GM13977 (cell line): ENCODE data around the gene ZNF423.

Experiments used
- DNase-seq: peaks from one replicate; pipeline ENCODE4 v3.0.0; 2012; ENCODE audit warnings: low spot score
- in situ Hi-C: fragments of 300-500 bp; cut with MboI; formaldehyde crosslinking; loops from one replicate; pipeline ENCODE4 v1.12.0; 2022; ENCODE audit warnings: low sequenced_read_pairs, low pct_unique_long_range_greater_than_20kb, mixed read lengths, inconsistent platforms; ENCODE audit not compliant: unreplicated experiment
- TF ChIP-seq, protein P1 (sequence below): IDR thresholded peaks from 2 replicates; pipeline ENCODE4 v1.5.1; 2012; ENCODE audit warnings: mild to moderate bottlenecking, control low read depth; ENCODE audit not compliant: insufficient read depth; ENCODE audit errors: extremely low read depth, missing control alignments

Gene ZNF423

DNA sequence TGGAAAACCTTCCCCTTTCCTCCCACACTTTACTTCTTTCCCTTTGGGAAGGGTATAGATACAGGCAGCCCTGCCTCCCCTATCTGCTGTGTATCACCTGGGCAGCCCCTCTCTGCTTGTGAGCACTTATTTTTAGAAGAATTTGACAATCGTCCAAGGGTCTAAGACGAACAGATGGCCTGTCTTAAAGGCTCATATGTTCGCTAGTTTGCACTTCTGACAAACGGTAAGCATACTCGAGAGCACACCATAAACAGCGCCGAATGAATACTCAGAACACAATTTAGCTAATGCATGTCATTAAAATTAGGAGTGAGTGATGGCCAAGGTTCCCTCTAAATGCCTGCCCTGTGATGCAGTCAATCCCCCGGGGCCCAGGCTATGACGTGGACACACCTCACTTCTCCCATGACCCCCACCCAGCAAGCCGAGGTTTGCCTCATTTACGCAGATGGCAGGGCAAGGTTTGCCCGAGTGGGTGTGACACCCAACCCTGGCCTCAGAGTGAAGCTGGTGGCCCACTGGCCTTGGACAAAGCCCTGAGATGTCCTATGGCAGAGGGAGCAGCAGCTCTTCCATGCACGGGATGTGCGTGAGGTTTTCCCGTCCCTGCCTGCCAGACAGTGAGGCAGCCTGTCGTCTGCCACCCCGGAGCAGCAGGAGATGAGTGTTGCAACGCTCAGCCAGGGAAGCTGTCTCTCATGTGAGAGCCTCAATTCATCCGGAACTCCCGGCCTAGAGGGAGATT lies 357.1 kb downstream of the ZNF423 start:
- no peak for DNase-seq
- in situ Hi-C loops = no loop called here
- TF ChIP-seq, protein P1, sequence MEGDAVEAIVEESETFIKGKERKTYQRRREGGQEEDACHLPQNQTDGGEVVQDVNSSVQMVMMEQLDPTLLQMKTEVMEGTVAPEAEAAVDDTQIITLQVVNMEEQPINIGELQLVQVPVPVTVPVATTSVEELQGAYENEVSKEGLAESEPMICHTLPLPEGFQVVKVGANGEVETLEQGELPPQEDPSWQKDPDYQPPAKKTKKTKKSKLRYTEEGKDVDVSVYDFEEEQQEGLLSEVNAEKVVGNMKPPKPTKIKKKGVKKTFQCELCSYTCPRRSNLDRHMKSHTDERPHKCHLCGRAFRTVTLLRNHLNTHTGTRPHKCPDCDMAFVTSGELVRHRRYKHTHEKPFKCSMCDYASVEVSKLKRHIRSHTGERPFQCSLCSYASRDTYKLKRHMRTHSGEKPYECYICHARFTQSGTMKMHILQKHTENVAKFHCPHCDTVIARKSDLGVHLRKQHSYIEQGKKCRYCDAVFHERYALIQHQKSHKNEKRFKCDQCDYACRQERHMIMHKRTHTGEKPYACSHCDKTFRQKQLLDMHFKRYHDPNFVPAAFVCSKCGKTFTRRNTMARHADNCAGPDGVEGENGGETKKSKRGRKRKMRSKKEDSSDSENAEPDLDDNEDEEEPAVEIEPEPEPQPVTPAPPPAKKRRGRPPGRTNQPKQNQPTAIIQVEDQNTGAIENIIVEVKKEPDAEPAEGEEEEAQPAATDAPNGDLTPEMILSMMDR = no peak

DNA sequence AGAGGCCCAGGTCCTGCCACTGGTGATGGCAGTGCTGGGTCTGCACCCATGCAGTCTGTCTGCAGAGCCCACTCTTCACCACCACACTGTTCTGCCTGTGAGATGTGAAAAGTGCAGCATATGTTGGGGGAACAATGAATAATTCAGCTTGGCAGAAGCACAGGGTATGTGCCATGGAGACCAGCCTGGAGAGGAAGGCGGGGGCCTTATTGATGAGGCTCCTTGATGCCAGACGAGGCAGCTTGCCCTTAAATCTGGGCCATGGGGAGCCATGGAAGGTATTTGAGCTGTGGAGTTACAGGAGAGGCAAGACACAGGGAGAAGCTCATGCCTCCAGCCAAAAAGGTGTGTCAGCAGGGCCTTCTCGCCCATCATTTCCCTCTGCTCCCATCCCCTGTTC lies 357.6 kb downstream of the ZNF423 start:
- in situ Hi-C loops = no loop called here
- TF ChIP-seq, protein P1 = no peak
- no peak for DNase-seq

- TF ChIP-seq, protein P1 = no peak
- DNase-seq = no peak
- in situ Hi-C loops = no loop called here
These were observed 358.4 kb downstream of the ZNF423 start for GRCh38 chr16:49497466-49497865.

GRCh38 chr16:49496656-49497055 lies 359.3 kb downstream of the ZNF423 start:
- TF ChIP-seq, protein P1 = no peak
- no peak for DNase-seq
- in situ Hi-C loops = no loop called here

DNA sequence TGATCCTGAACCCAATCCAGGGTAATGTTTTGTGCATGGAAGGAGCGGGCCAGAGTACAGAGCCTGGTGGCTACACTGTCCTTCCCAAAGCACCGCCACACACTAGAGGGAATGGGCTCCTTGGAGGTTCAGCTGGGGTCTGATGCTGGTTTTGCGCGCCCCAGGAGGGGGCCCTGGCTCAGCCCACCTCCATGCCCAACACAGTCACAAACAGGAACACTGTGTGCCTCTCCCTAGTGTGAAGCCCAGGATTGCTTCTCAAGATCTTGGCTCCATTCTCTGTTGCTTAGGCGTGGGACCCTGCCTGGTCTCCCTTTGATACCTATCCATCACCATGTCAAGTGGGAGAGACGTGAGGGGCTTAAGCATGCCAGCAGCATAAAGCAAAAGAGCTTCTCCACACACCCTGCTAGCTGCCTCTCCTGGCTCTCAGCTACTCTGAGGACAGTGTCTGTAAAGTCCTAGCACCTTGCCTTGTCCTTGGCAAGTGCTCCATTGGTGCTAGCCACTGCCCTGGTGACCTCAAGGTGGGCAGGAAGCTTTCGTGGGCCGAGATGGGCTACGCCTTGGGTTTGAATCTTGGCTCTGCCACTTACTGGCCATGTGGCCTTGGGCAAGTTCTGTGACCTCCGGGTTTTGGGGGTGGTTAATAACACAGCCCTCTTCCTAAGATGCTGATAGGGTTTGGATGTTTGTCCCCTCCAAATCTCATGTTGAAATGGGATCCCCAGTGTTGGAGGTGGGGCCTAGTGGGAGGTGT lies 360.1 kb downstream of the ZNF423 start:
- TF ChIP-seq, protein P1 = no peak
- no peak for DNase-seq
- in situ Hi-C loops = no loop called here

GRCh38 chr16:49494891-49495566 lies 360.9 kb downstream of the ZNF423 start:
- TF ChIP-seq, protein P1 = no peak
- DNase-seq = no peak
- in situ Hi-C loops = no loop called here
